Right renal pelvis (tissue), 4 donors: ENCODE measurements around the gene CA5A. TPM values are rescaled to one million over a fixed set of nuclear protein-coding genes. Genes with fewer than 3 reads are reported as not detected.

ENCODE experiments used
- DNase-seq, 4 donors: peaks; one replicate each; pipeline ENCODE4 v3.0.0-alpha.2; 2013; ENCODE audit warnings: low read depth in 4 of 4, low spot score in 3 of 4, missing footprints in 1 of 4
- polyA plus RNA-seq, 4 donors: library from polyadenylated mRNA; unstranded; fragments of 120-200 nt; gene quantifications; one replicate each; pipeline ENCODE4 v1.2.1, GENCODE V29; 2013; ENCODE audit not compliant: insufficient read length in 4 of 4

Gene CA5A
- polyA plus RNA-seq, 4 donors = 0.10 to 0.42 (median 0.20) TPM

- DNase-seq = no peak
These were observed 94.0 kb downstream of the CA5A start for GRCh38 chr16:87842209-87842869.

GRCh38 chr16:87841340-87842208 is 94.8 kb downstream of the CA5A start:
- DNase-seq = no peak

GRCh38 chr16:87840271-87840978 is 95.9 kb downstream of the CA5A start:
- no peak for DNase-seq

- DNase-seq = no peak
These were observed 96.6 kb downstream of the CA5A start for GRCh38 chr16:87839542-87840270.

- DNase-seq = no peak
These were observed 97.4 kb downstream of the CA5A start for GRCh38 chr16:87838643-87839541.

Other genes starting within 250 kb of the CA5A start
- gene KLHDC4, start 170.5 kb downstream of the CA5A start, polyA plus RNA-seq = 10 to 100 TPM; 23.7 to 28.7 (median 28.5) TPM
- gene SLC7A5, start 67.0 kb downstream of the CA5A start, polyA plus RNA-seq = 10 to 100 TPM in 1 of 4 donors, 1 to 10 TPM in 3; 4.0 to 15.9 (median 4.5) TPM
- 10 to 100 TPM; 22.8 to 34.0 (median 26.1) TPM for gene BANP, start 14.9 kb upstream of the CA5A start, polyA plus RNA-seq